GM19193 (cell line): ENCODE results near the gene NEDD8.

Experiments
- POLR2A ChIP-seq: IDR thresholded peaks from 4 replicates; pipeline ENCODE4 v1.6.1; 2011; ENCODE audit not compliant: insufficient read depth, insufficient read length; ENCODE audit errors: extremely low read depth

The NEDD8 gene

GRCh38 chr14:24232121-24232644 lies at the start of gene NEDD8:
Gene NEDD8, minus strand, starts transcription at chr14:24232367. Its CDS starts 100 bp downstream, at chr14:24232267.
- peak; percentile 53 for TF ChIP-seq POLR2A

- no peak for TF ChIP-seq POLR2A
Observed at GRCh38 chr14:24281636-24282035, 49.5 kb upstream of the NEDD8 start.

- no peak for TF ChIP-seq POLR2A
Observed at GRCh38 chr14:24280797-24281460, 48.8 kb upstream of the NEDD8 start.

GRCh38 chr14:24279301-24280186 lies 47.4 kb upstream of the NEDD8 start:
- TF ChIP-seq POLR2A = no peak

- no peak for TF ChIP-seq POLR2A
Observed at GRCh38 chr14:24278424-24278823, 46.3 kb upstream of the NEDD8 start.

- TF ChIP-seq POLR2A = no peak
Observed at GRCh38 chr14:24277606-24278321, 45.6 kb upstream of the NEDD8 start.

GRCh38 chr14:24277071-24277470 lies 44.9 kb upstream of the NEDD8 start:
- no peak for TF ChIP-seq POLR2A

- TF ChIP-seq POLR2A = peak; percentile 29
Observed at GRCh38 chr14:24274101-24274543, 42.0 kb upstream of the NEDD8 start.

- no peak for TF ChIP-seq POLR2A
Observed at GRCh38 chr14:24273422-24273998, 41.3 kb upstream of the NEDD8 start.

GRCh38 chr14:24272467-24272866 lies 40.3 kb upstream of the NEDD8 start:
- no peak for TF ChIP-seq POLR2A

GRCh38 chr14:24271834-24272263 lies 39.7 kb upstream of the NEDD8 start:
- TF ChIP-seq POLR2A = no peak

GRCh38 chr14:24271134-24271833 lies 39.1 kb upstream of the NEDD8 start, which contains the start of gene RABGGTA:
Gene RABGGTA, minus strand, starts transcription at chr14:24271597. Its CDS starts 482 bp downstream, at chr14:24271115.
- TF ChIP-seq POLR2A = peak; percentile 91

GRCh38 chr14:24270537-24271133 lies 38.5 kb upstream of the NEDD8 start:
- no peak for TF ChIP-seq POLR2A
